HepG2 (cell line): ENCODE data around the gene TECTB. TPM values are rescaled to one million over a fixed set of nuclear protein-coding genes. Genes with fewer than 3 reads are reported as not detected.
A peak's percentile ranks its signal among the peaks of the same experiment; 100 is the strongest.

Experiments
- ARNT2 ChIP-seq: sonication (generic); formaldehyde crosslinking; IDR thresholded peaks from 2 replicates; pipeline ENCODE4 v1.8.0; 2022; ENCODE audit warnings: mild to moderate bottlenecking, low read depth, missing genetic modification reagents, moderate library complexity
- CCAR2 ChIP-seq: fragments of 200-400 bp; formaldehyde crosslinking; optimal IDR thresholded peaks from 2 replicates; pipeline ENCODE3; 2018; ENCODE audit warnings: low read depth, mild to moderate bottlenecking, low read length, moderate library complexity
- HMG20A ChIP-seq: IDR thresholded peaks from 2 replicates; pipeline ENCODE4 v1.6.1; 2016; ENCODE audit warnings: borderline replicate concordance
- JUN ChIP-seq: sonication (generic); formaldehyde crosslinking; IDR thresholded peaks from 2 replicates; pipeline ENCODE4 v1.4.0; 2020; ENCODE audit warnings: mild to moderate bottlenecking, missing genetic modification reagents
- LCORL ChIP-seq, 2 experiments: fragments of 450-650 bp in 1 of 2; sonication (generic) in 1 of 2; formaldehyde crosslinking in 1 of 2; IDR thresholded peaks; 2 replicates each; pipeline versions ENCODE4 v1.5.0 to v1.6.1; 2017 to 2020; ENCODE audit warnings: antibody characterized with exemption in 1 of 2, missing genetic modification reagents in 1 of 2
- NFE2 ChIP-seq: sonication (generic); formaldehyde crosslinking; IDR thresholded peaks from 2 replicates; pipeline ENCODE4 v1.4.0; 2020; ENCODE audit warnings: missing genetic modification reagents
- ONECUT2 ChIP-seq: sonication (generic); formaldehyde crosslinking; IDR thresholded peaks from 2 replicates; pipeline ENCODE4 v1.4.0; 2020; ENCODE audit warnings: missing genetic modification reagents
- TCF7 ChIP-seq: sonication (generic); IDR thresholded peaks from 2 replicates; pipeline ENCODE4 v1.6.1; 2016; ENCODE audit warnings: antibody characterized with exemption, low read depth
- TIGD3 ChIP-seq: sonication (generic); formaldehyde crosslinking; IDR thresholded peaks from 2 replicates; pipeline ENCODE4 v1.5.1; 2020; ENCODE audit warnings: mild to moderate bottlenecking, missing genetic modification reagents, borderline replicate concordance
- ZBTB46 ChIP-seq: sonication (generic); formaldehyde crosslinking; IDR thresholded peaks from 2 replicates; pipeline ENCODE4 v1.4.0; 2020; ENCODE audit warnings: mild to moderate bottlenecking, missing genetic modification reagents, borderline replicate concordance
- ZNF30 ChIP-seq: sonication (generic); formaldehyde crosslinking; IDR thresholded peaks from 2 replicates; pipeline ENCODE4 v1.5.0; 2020; ENCODE audit warnings: mild to moderate bottlenecking, missing genetic modification reagents
- ZNF383 ChIP-seq: sonication (generic); formaldehyde crosslinking; IDR thresholded peaks from 2 replicates; pipeline ENCODE4 v1.4.0; 2020; ENCODE audit warnings: missing genetic modification reagents, mild to moderate bottlenecking, borderline replicate concordance
- ZNF496 ChIP-seq: sonication (generic); formaldehyde crosslinking; IDR thresholded peaks from 2 replicates; pipeline ENCODE4 v1.8.1; 2023; ENCODE audit warnings: mild to moderate bottlenecking, moderate library complexity, missing genetic modification reagents; ENCODE audit not compliant: insufficient replicate concordance
- ZNF563 ChIP-seq: sonication (generic); formaldehyde crosslinking; IDR thresholded peaks from 2 replicates; pipeline ENCODE4 v1.8.0; 2022; ENCODE audit warnings: mild to moderate bottlenecking, moderate library complexity, missing genetic modification reagents
- ZNF567 ChIP-seq: sonication (generic); formaldehyde crosslinking; IDR thresholded peaks from 2 replicates; pipeline ENCODE4 v1.8.1; 2023; ENCODE audit warnings: mild to moderate bottlenecking, missing genetic modification reagents, borderline replicate concordance
- ZSCAN9 ChIP-seq: IDR thresholded peaks from 2 replicates; pipeline ENCODE4 v1.6.1; 2016; ENCODE audit warnings: borderline replicate concordance
- polyA plus RNA-seq, 8 experiments: library from polyadenylated mRNA; depleted of rRNA in 3 of 8; stranded (reverse) in 7 of 8; unstranded in 1 of 8; fragments of >200 nt; fragmentation: Illumina TruSeq in 4 of 8; extraction: Trizol in 4 of 8; gene quantifications; 2 replicates each; pipeline versions ENCODE4 v1.2.1 to v1.2.3, GENCODE V29; 2011 to 2016; ENCODE audit warnings: low read depth in 4 of 8, missing spikeins in 1 of 8, mixed read lengths in 1 of 8; ENCODE audit not compliant: insufficient read depth in 1 of 8
- total RNA-seq, 5 experiments: library from RNA; depleted of rRNA; stranded (reverse); fragments of >200 nt; fragmentation: Illumina TruSeq; extraction: Trizol; gene quantifications; 2 replicates each; pipeline ENCODE4 v1.2.3, GENCODE V29; 2016; ENCODE audit warnings: low read depth in 1 of 5
- TF ChIP-seq, protein P1 (sequence below), 2 experiments: sonication (generic) in 1 of 2; formaldehyde crosslinking in 1 of 2; IDR thresholded peaks; 2 replicates each; pipeline versions ENCODE4 v1.4.0 to v1.6.1; 2016 to 2020; ENCODE audit warnings: borderline replicate concordance in 1 of 2, low read depth in 1 of 2, mild to moderate bottlenecking in 1 of 2, missing genetic modification reagents in 1 of 2
- TF ChIP-seq, protein P2 (sequence below): IDR thresholded peaks from 2 replicates; pipeline ENCODE4 v1.6.1; 2016; ENCODE audit warnings: missing compliant biosample characterization, missing genetic modification reagents, borderline replicate concordance
- TF ChIP-seq, protein P3 (sequence below): sonication (generic); formaldehyde crosslinking; IDR thresholded peaks from 2 replicates; pipeline ENCODE4 v1.8.1; 2023; ENCODE audit warnings: missing genetic modification reagents, mild to moderate bottlenecking, borderline replicate concordance

Gene TECTB
- total and polyA plus RNA-seq, 2 of the 13 experiments (the other 11 are each of a cell fraction or from before 2014, with no cell fraction given): 0.78 to 1.8 TPM

DNA sequence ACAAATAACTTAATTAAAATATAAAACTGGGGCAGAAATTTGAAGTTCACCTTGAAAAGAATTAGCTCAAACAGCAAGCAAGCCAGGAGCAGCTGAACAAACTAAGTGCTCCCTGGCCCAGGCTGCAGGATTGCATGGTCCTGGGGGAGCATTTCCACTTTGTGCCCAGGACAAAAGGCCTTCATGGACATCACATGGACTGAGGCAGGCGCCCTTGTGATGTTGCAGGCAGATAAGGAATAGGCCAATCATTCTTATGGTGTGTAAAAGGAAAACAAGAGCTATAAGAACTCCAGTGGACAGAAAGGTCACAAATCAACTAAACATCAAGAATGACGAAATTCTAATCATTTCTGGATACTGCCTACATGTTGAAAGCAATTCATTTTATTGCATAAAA lies 17.5 kb upstream of the TECTB start (continued):
- TF ChIP-seq TIGD3 (CRISPR knock-in tag) (no peak), ZSCAN9 (CRISPR knock-in tag) (no peak), JUN (CRISPR knock-in tag) (peak; percentile 37; the same call in 1 of the 2 replicates), LCORL (IDR thresholded peaks at IDR 0.05) (no peak), LCORL (CRISPR knock-in tag; IDR thresholded peaks at IDR 0.05) (no peak; the same call in 1 of the 2 replicates), ZBTB46 (CRISPR knock-in tag) (no peak), ONECUT2 (CRISPR knock-in tag) (no peak), CCAR2 (no peak), ZNF383 (CRISPR knock-in tag) (no peak), ARNT2 (CRISPR knock-in tag) (no peak), TCF7 (peak; percentile 78), ZNF30 (no peak), ZNF563 (CRISPR knock-in tag) (no peak), ZNF567 (no peak), HMG20A (peak; percentile 86; the same call in 1 of the 2 replicates), NFE2 (no peak), ZNF496 (no peak)
- TF ChIP-seq, protein P1, sequence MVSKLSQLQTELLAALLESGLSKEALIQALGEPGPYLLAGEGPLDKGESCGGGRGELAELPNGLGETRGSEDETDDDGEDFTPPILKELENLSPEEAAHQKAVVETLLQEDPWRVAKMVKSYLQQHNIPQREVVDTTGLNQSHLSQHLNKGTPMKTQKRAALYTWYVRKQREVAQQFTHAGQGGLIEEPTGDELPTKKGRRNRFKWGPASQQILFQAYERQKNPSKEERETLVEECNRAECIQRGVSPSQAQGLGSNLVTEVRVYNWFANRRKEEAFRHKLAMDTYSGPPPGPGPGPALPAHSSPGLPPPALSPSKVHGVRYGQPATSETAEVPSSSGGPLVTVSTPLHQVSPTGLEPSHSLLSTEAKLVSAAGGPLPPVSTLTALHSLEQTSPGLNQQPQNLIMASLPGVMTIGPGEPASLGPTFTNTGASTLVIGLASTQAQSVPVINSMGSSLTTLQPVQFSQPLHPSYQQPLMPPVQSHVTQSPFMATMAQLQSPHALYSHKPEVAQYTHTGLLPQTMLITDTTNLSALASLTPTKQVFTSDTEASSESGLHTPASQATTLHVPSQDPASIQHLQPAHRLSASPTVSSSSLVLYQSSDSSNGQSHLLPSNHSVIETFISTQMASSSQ (IDR thresholded peaks at IDR 0.05; ENCODE audit: low read depth): no peak; the same call in 1 of the 2 replicates
- TF ChIP-seq, protein P1 (CRISPR knock-in tag; IDR thresholded peaks at IDR 0.05; ENCODE audit: borderline replicate concordance): peak; percentile 74; the same call in 1 of the 2 replicates
- TF ChIP-seq, protein P2, sequence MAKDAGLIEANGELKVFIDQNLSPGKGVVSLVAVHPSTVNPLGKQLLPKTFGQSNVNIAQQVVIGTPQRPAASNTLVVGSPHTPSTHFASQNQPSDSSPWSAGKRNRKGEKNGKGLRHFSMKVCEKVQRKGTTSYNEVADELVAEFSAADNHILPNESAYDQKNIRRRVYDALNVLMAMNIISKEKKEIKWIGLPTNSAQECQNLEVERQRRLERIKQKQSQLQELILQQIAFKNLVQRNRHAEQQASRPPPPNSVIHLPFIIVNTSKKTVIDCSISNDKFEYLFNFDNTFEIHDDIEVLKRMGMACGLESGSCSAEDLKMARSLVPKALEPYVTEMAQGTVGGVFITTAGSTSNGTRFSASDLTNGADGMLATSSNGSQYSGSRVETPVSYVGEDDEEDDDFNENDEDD: no peak
- TF ChIP-seq, protein P3, sequence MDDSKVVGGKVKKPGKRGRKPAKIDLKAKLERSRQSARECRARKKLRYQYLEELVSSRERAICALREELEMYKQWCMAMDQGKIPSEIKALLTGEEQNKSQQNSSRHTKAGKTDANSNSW: no peak
